GM12872 (cell line): ENCODE results near the gene CLCN4.
A peak's percentile ranks its signal among the peaks of the same experiment; 100 is the strongest.

Experiments used
- TF ChIP-seq, protein P1 (sequence below): IDR thresholded peaks from 3 replicates; pipeline ENCODE4 v1.5.1; 2011; ENCODE audit warnings: low read depth, mild to moderate bottlenecking, low read length, moderate library complexity; ENCODE audit not compliant: insufficient read depth

Gene CLCN4

DNA sequence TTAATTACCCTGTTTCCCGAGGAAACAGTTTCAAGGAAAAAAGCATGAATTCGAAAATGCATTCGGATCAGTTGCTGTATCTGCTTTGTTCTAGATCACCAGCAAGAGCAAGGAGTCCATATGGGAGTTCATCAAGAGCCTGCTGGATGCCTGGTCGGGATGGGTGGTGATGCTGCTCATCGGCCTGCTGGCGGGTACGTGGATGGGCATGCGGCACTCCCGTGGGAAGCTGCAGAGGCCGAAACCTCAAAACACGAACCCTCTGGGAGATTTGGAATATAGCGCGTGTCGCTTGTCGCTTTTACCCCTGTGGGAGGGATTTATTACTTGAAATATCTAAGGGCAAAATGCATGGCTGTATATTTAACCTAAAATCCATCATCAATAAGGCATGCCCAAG lies 30.6 kb downstream of the CLCN4 start:
- TF ChIP-seq, protein P1, sequence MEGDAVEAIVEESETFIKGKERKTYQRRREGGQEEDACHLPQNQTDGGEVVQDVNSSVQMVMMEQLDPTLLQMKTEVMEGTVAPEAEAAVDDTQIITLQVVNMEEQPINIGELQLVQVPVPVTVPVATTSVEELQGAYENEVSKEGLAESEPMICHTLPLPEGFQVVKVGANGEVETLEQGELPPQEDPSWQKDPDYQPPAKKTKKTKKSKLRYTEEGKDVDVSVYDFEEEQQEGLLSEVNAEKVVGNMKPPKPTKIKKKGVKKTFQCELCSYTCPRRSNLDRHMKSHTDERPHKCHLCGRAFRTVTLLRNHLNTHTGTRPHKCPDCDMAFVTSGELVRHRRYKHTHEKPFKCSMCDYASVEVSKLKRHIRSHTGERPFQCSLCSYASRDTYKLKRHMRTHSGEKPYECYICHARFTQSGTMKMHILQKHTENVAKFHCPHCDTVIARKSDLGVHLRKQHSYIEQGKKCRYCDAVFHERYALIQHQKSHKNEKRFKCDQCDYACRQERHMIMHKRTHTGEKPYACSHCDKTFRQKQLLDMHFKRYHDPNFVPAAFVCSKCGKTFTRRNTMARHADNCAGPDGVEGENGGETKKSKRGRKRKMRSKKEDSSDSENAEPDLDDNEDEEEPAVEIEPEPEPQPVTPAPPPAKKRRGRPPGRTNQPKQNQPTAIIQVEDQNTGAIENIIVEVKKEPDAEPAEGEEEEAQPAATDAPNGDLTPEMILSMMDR, result no peak

DNA sequence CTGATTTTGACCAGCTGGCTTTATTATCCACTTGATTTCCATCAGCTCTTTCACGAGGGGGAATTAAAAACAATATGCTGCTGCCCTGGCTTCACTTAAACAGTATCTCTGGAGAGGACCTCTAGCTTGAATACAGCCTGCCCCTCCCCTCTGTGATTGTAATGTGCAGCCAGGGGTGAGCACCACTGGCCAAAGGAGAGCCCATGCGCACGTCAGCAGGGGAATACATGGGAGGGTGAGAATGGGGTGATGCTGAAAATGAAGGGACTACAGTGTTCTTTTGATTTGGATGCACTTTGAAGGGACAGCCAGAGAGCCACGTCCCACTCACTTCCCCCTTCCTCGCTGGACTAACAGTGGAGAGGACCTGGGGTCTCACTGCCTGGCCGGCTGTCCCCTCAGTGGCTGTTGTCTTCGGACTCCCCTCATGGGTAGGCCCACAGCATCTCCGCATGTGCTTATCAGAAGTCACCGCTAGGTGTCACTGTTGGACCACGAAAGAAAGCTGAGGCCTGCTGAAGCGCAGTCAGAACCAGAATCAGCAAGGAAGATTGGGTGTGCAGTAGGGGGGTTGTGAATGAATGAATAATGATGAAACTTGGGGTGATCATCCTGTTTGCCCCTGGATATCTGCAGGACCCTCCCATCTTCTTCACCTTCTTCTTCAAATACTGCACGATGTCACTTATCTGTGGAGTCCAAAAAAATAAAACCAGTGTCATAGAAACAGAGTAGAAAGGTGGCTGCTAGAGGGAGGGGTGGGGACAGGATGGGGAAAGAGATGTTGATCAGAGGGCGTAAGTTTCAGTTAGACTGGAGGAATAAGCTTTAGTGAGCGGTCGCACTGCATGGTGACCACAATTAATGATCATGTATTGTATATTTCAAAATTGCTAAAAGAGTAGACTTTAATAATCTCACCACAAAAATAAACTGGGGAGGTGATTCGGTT lies 32.8 kb downstream of the CLCN4 start:
- TF ChIP-seq, protein P1, result peak; percentile 63; the same call in 2 of the 3 replicates

DNA sequence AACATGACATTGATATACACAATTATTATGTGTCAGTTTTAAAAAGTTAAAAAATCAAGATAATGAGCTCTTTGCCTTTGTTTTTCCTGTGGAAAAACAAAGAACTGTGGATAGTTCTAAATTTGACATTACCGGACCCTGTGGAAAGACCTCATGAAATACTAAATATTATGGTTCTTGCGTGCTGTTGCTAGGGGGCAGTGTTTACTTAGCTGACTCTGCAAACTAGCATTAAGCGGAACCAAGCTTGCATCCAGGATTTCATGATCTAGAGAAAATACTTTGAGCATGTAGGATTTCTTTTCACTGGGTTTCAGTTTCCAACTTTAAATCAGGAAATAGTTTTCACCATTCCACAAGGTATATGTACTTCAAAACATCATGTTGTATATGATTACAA lies 33.6 kb downstream of the CLCN4 start:
- TF ChIP-seq, protein P1, result peak; percentile 44; the same call in 2 of the 3 replicates

DNA sequence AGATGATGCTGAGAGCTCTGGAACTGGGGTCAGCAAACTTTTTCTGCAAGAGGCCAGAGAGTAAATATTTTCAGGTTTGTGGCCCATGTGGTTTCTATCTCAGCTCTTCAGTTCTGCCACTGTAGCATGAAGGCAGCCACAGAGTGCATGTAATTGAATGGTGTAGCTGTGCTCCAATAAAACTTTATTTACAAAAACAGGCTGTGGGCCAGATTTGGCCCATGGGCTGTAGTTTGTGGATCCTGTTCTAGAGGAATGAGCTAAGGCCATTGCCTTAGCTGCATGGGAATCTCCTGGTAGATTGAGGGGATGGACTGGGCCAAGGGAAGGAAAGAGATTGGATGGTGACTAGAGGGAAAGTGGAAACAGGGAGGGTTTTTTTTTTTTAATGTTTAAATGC lies 36.8 kb downstream of the CLCN4 start:
- TF ChIP-seq, protein P1, result no peak

DNA sequence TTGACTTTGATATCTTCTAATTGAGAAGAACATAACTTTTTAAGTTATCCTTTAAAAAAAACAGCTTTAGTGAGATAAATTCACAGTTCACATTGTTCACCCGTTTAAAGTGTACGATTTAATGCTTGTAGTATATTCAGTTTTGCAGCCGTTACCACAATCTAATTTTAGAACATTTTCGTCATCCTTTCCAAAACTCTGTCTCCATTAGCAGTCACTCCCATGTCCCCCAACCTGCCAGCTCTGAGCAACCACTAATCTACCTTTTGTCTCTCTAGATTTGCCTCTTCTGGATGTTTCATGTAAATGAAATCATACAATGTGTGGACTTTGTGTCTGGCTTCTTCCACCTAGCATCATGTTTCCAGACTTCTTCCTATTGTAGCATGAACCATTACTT lies 38.6 kb downstream of the CLCN4 start:
- TF ChIP-seq, protein P1, result no peak

DNA sequence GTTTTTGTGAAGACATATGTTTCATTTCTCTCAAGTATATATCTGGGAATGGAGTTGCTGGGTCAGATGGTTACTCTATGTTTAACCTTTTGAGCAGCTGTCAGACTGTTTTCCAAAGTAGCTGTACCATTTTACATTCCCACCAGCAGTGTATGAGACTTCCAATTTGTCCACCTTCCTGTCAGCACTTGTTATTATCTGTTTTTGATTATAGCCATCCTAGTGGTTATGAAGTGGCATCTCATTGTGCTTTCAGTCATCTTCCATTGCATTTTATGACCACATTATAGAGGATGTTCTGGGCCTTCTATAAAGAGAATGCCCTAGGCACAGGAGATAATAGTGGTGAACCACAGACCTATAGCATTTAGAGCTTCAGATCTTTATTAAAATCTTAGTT lies 39.2 kb downstream of the CLCN4 start:
- TF ChIP-seq, protein P1, result no peak

DNA sequence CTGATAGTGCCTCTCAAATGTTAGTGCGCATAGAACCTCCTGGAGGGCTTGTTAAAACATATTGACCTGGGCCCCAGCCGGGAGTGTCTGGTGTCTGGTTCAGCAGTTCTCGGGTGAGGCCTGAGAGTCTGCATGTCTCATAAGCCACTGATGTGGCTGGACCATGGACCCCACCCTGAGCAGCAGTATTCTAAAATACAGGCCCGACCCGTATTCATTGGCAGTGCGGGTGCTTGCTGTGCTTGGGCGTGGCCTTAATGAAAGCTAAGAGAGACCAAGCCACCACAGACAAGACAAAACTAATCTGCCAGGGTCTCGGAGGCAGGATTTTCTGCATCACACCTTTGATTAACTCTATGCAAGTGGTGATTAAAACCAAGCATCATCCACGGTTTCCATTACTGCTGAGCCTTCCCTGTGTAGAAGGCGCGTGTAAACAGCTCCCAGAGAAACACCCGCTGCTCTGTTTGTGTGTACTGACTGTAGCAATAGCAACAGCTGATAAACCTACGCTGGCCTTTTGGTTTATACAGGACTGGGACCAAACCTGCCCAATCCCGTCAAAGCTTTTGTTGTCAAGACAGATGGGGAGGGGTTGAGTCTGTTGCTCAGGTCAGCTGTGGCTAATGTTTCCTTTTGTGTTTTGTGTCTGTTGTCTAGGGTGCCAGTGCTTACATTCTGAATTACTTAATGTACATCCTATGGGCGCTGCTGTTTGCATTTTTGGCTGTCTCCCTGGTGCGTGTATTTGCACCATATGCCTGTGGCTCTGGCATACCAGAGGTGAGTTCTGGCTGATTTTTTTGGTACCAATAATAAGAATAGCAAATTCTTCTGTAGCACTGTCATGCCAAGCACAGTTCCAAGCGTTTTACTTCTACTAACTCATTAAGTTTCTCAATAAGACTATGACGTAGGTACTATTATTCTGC lies 40.8 kb downstream of the CLCN4 start:
- TF ChIP-seq, protein P1, result no peak
